ENCODE results near the gene NDUFB8.

NDUFB8 gene

DNA sequence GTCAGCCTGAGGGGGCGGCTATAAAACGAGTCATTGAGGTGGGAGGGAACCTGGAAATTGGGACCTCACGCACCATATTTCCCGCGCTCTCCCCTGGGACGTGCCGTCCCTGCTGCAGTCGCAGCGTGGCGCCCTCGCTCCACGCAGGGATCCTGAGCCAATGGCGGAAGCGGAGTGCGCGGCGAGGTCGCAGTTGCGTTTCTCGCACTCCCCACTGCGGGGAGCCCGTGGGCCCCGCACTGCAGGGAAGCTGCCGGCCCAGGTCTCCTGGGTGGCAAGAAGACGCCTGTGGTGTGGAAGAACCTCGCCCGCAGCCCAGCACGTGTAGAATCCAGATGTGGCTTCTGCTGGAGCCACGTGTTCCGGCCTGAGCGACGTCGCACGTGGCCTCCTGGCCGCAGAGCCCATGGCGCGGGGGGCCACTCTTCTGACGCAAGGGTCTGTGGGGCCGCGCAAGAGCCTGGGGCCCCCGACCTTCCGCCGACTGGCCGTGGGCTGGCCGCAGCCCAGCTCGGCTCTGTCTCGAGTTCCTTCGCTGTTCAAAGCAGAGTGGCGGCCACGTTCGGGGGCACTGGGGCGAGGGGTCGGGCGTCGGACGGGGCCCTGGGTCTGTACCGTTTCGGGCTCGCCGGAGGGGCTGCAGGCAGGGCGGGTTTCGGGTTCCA, 32.5 kb upstream of the NDUFB8 start:
- 7% methylated on average over 60 of the region's 62 CpGs for WGBS (ENCODE audit: insufficient coverage)
- H3K27ac ChIP-seq (ENCODE audit: insufficient read depth in 1 of 2, low read depth in 1 of 2, low read length in 2 of 2, poor library complexity in 1 of 2, severe bottlenecking in 2 of 2), result no peak overlapping the region
- peaks cover 0 to 61% (median 32%) of the 10 kb centered on the region in 5 experiments for H3K27me3 ChIP-seq (replicated peaks in 2 of 5; ENCODE audit: control insufficient read depth in 4 of 5, insufficient read depth in 5 of 5, low read length in 4 of 5)
- CTCF ChIA-PET, result interaction anchor here (0.6 to 9.7 kb wide), 20 partner anchors 7 to 1316 kb away, joined by 3 to 68 read pairs (median 4); partner anchors contain the start of gene HIF1AN
- DNase-seq, result peak; percentile 87 to 93 (median 91)
- H3K36me3 ChIP-seq (ENCODE audit: control insufficient read depth in 4 of 4, insufficient read depth in 4 of 4, low read length in 3 of 4), result peaks cover 0 to 10% (median 4%) of the 10 kb centered on the region in 4 experiments
- no peaks in the 10 kb centered on the region for H3K9me3 ChIP-seq (ENCODE audit: control extremely low read depth in 1 of 5, control insufficient read depth in 4 of 5, insufficient read depth in 2 of 5, low read depth in 1 of 5, low read length in 4 of 5)
- POLR2A ChIA-PET, result interaction anchor here (0.6 kb wide), 1 partner anchor 39 kb away, joined by 3 read pairs; no protein-coding TSS in a partner anchor
- H3K4me3 ChIP-seq (ENCODE audit: control insufficient read depth in 1 of 7, extremely low read depth in 1 of 7, insufficient read depth in 4 of 7, low read depth in 2 of 7, low read length in 6 of 7), result peak overlapping the region in 3 of 7 experiments; percentile 8 to 50 (median 23)
- H3K4me1 ChIP-seq (ENCODE audit: control extremely low read depth in 1 of 4, control insufficient read depth in 4 of 4, insufficient read depth in 4 of 4, low read length in 3 of 4), result peaks cover 0 to 15% (median 14%) of the 10 kb centered on the region in 4 experiments

DNA sequence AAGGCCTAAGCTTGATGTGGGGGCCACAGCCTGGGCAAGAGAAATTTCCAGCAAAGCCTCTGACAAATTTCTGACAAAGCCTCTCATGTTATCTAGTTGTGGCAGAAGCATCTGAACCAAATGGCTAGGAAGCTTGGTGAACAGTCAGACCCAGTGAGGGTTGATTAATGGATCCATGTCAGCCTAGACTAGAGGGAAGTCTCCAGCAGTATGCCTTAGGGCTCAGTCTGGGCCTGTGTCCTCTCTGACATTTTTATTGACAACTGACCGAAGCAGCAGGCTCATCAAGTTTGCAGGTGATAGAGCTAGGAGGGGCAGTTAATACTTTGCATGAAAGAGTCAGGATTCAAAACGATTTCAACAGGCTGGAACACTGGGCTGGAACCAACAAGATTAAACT, 31.3 kb upstream of the NDUFB8 start:
- CTCF ChIA-PET, result interaction anchor here (0.7 to 9.7 kb wide), 12 partner anchors 8 to 327 kb away, joined by 3 to 68 read pairs (median 4); no protein-coding TSS in a partner anchor
- no peak overlapping the region for H3K27ac ChIP-seq (ENCODE audit: insufficient read depth in 1 of 2, low read depth in 1 of 2, low read length in 2 of 2, poor library complexity in 1 of 2, severe bottlenecking in 2 of 2)
- DNase-seq, result no peak
- 63% methylated on average over 1 of the region's 2 CpGs for WGBS (ENCODE audit: insufficient coverage)
- H3K9me3 ChIP-seq (ENCODE audit: control extremely low read depth in 1 of 5, control insufficient read depth in 4 of 5, insufficient read depth in 2 of 5, low read depth in 1 of 5, low read length in 4 of 5), result no peaks in the 10 kb centered on the region
- H3K36me3 ChIP-seq (ENCODE audit: control insufficient read depth in 4 of 4, insufficient read depth in 4 of 4, low read length in 3 of 4), result peaks cover 0 to 10% (median 7%) of the 10 kb centered on the region in 4 experiments
- H3K4me3 ChIP-seq (ENCODE audit: control insufficient read depth in 1 of 7, extremely low read depth in 1 of 7, insufficient read depth in 4 of 7, low read depth in 2 of 7, low read length in 6 of 7), result no peak overlapping the region
- peaks cover 0 to 15% (median 14%) of the 10 kb centered on the region in 4 experiments for H3K4me1 ChIP-seq (ENCODE audit: control extremely low read depth in 1 of 4, control insufficient read depth in 4 of 4, insufficient read depth in 4 of 4, low read length in 3 of 4)
- POLR2A ChIA-PET, result no interaction called here
- H3K27me3 ChIP-seq (replicated peaks in 2 of 5; ENCODE audit: control insufficient read depth in 4 of 5, insufficient read depth in 5 of 5, low read length in 4 of 5), result peaks cover 0 to 50% (median 29%) of the 10 kb centered on the region in 5 experiments

DNA sequence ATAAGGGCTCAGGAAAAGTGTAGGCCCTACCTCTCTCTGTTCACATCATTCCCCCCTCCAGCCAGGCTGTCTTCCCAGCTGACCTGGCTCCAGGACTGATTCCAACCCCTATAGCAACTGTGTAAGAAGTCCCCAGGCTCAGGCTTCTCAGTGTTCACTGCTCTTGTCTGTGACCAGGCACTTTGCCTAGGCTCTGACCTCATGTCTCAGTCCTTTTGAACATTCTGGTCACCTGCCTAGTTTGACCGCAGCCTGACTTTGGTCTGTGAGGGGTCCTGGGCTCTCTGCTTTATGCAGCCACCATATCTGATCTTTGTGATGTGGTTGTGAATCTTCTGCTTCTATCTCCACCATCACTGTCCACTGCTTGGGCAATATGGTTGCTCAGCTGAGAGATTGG, 30.6 kb upstream of the NDUFB8 start:
- Histone ChIP-seq H3K36me3 (ENCODE audit: control insufficient read depth in 4 of 4, insufficient read depth in 4 of 4, low read length in 3 of 4) (peaks cover under 1 to 16% (median 8%) of the 10 kb centered on the region in 4 experiments), H3K4me3 (ENCODE audit: control insufficient read depth in 1 of 7, extremely low read depth in 1 of 7, insufficient read depth in 4 of 7, low read depth in 2 of 7, low read length in 6 of 7) (no peak overlapping the region), H3K9me3 (ENCODE audit: control extremely low read depth in 1 of 5, control insufficient read depth in 4 of 5, insufficient read depth in 2 of 5, low read depth in 1 of 5, low read length in 4 of 5) (no peaks in the 10 kb centered on the region), H3K27ac (ENCODE audit: insufficient read depth in 1 of 2, low read depth in 1 of 2, low read length in 2 of 2, poor library complexity in 1 of 2, severe bottlenecking in 2 of 2) (no peak overlapping the region), H3K4me1 (ENCODE audit: control extremely low read depth in 1 of 4, control insufficient read depth in 4 of 4, insufficient read depth in 4 of 4, low read length in 3 of 4) (peaks cover 0 to 15% (median 14%) of the 10 kb centered on the region in 4 experiments), H3K27me3 (replicated peaks in 2 of 5; ENCODE audit: control insufficient read depth in 4 of 5, insufficient read depth in 5 of 5, low read length in 4 of 5) (peaks cover 0 to 42% (median 23%) of the 10 kb centered on the region in 5 experiments)
- POLR2A ChIA-PET, result no interaction called here
- DNase-seq, result no peak
- CTCF ChIA-PET, result interaction anchor here (1.0 to 9.7 kb wide), 10 partner anchors 8 to 328 kb away, joined by 3 to 68 read pairs (median 5); no protein-coding TSS in a partner anchor
- no CpG with 5 or more reads among the region's 1 CpG for WGBS (ENCODE audit: insufficient coverage)

DNA sequence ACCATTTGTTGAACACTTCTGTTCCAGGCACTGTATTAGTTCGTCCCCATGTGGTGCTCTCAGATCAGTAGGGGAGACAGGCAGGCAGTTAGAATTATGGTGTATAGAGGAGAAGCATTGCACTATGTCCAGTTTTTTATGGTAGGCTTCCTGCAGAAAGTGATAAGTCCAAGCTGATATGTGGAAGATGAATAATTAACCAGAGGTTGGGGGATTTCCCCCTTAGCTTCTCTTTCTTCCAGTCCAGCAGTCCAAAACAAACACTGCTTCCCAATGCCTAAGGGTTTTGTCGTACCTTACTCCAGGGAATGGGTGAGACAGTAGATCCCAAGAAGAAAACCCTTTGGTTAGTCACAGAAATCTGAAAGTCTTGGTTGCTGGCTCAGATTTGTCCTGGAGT, 25.2 kb upstream of the NDUFB8 start:
- no peak overlapping the region for H3K27ac ChIP-seq (ENCODE audit: insufficient read depth in 1 of 2, low read depth in 1 of 2, low read length in 2 of 2, poor library complexity in 1 of 2, severe bottlenecking in 2 of 2)
- H3K27me3 ChIP-seq (replicated peaks in 2 of 5; ENCODE audit: control insufficient read depth in 4 of 5, insufficient read depth in 5 of 5, low read length in 4 of 5), result no peaks in the 10 kb centered on the region
- no peak for DNase-seq
- CTCF ChIA-PET, result interaction anchor here (1.3 to 3.1 kb wide), 3 partner anchors 9 to 324 kb away, joined by 6 to 13 read pairs (median 6); no protein-coding TSS in a partner anchor
- no peaks in the 10 kb centered on the region for H3K4me1 ChIP-seq (ENCODE audit: control extremely low read depth in 1 of 4, control insufficient read depth in 4 of 4, insufficient read depth in 4 of 4, low read length in 3 of 4)
- H3K36me3 ChIP-seq (ENCODE audit: control insufficient read depth in 4 of 4, insufficient read depth in 4 of 4, low read length in 3 of 4), result peaks cover 4 to 39% (median 18%) of the 10 kb centered on the region in 4 experiments
- WGBS (ENCODE audit: insufficient coverage), result 100% methylated on average over 2 of the region's 2 CpGs
- no peaks in the 10 kb centered on the region for H3K9me3 ChIP-seq (ENCODE audit: control extremely low read depth in 1 of 5, control insufficient read depth in 4 of 5, insufficient read depth in 2 of 5, low read depth in 1 of 5, low read length in 4 of 5)
- POLR2A ChIA-PET, result no interaction called here
- no peak overlapping the region for H3K4me3 ChIP-seq (ENCODE audit: control insufficient read depth in 1 of 7, extremely low read depth in 1 of 7, insufficient read depth in 4 of 7, low read depth in 2 of 7, low read length in 6 of 7)

DNA sequence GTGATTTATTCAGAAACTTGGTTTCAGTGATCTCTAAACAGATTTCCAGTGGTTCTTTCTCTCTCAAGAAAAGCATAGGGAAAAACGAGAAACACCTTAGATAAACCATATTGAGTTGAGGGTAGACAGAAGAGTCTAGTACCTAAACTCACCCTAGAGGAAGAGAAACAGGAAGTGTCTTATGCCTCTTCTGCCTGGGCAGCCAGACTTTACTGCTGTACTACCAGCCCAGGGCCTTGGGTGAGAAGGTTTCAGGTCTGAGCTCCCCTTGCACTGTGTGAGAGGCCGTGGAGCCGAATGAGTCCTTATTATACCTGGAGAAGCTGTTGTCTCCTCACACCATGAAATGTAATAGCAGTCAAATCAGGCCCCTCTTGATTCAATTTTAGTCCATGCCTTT, 24.3 kb upstream of the NDUFB8 start:
- DNase-seq, result no peak
- ChIA-PET CTCF (interaction anchor here (0.5 to 3.1 kb wide), 5 partner anchors 10 to 340 kb away, joined by 3 to 13 read pairs (median 3); no protein-coding TSS in a partner anchor), POLR2A (no interaction called here)
- WGBS (ENCODE audit: insufficient coverage), result 100% methylated on average over 2 of the region's 3 CpGs
- Histone ChIP-seq H3K9me3 (ENCODE audit: control extremely low read depth in 1 of 5, control insufficient read depth in 4 of 5, insufficient read depth in 2 of 5, low read depth in 1 of 5, low read length in 4 of 5) (no peaks in the 10 kb centered on the region), H3K36me3 (ENCODE audit: control insufficient read depth in 4 of 4, insufficient read depth in 4 of 4, low read length in 3 of 4) (peaks cover 9 to 49% (median 24%) of the 10 kb centered on the region in 4 experiments), H3K27me3 (replicated peaks in 2 of 5; ENCODE audit: control insufficient read depth in 4 of 5, insufficient read depth in 5 of 5, low read length in 4 of 5) (no peaks in the 10 kb centered on the region), H3K4me3 (ENCODE audit: control insufficient read depth in 1 of 7, extremely low read depth in 1 of 7, insufficient read depth in 4 of 7, low read depth in 2 of 7, low read length in 6 of 7) (no peak overlapping the region), H3K4me1 (ENCODE audit: control extremely low read depth in 1 of 4, control insufficient read depth in 4 of 4, insufficient read depth in 4 of 4, low read length in 3 of 4) (no peaks in the 10 kb centered on the region), H3K27ac (ENCODE audit: insufficient read depth in 1 of 2, low read depth in 1 of 2, low read length in 2 of 2, poor library complexity in 1 of 2, severe bottlenecking in 2 of 2) (no peak overlapping the region)

DNA sequence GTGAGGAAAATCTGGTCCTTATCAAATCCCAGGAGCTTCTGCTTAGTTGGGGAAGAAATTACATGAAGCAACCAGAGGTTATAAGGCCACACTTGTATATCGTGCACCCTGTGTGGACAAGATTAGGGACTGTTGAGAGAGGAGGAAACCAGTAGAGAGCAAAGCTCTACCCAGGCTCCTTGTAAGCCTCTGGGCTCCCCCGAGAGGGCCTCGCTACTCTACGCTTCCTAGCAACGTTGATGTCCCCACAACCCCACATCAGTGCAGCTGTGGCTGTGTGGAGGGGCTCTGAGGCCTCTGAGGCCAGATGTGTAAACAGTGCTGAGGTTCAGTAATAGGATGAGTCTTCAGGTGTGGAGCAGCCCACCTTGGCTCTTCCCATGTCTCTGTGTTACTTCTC, 22.1 kb upstream of the NDUFB8 start:
- DNase-seq, result no peak
- H3K4me1 ChIP-seq (ENCODE audit: control extremely low read depth in 1 of 4, control insufficient read depth in 4 of 4, insufficient read depth in 4 of 4, low read length in 3 of 4), result no peaks in the 10 kb centered on the region
- no peaks in the 10 kb centered on the region for H3K9me3 ChIP-seq (ENCODE audit: control extremely low read depth in 1 of 5, control insufficient read depth in 4 of 5, insufficient read depth in 2 of 5, low read depth in 1 of 5, low read length in 4 of 5)
- ChIA-PET CTCF (interaction anchor here (1.3 to 4.2 kb wide), 6 partner anchors 9 to 192 kb away, joined by 3 to 23 read pairs (median 3); no protein-coding TSS in a partner anchor), POLR2A (interaction anchor here (0.8 kb wide), 1 partner anchor 27 kb away, joined by 3 read pairs; no protein-coding TSS in a partner anchor)
- WGBS (ENCODE audit: insufficient coverage), result 88% methylated on average over 1 of the region's 5 CpGs
- no peak overlapping the region for H3K27ac ChIP-seq (ENCODE audit: insufficient read depth in 1 of 2, low read depth in 1 of 2, low read length in 2 of 2, poor library complexity in 1 of 2, severe bottlenecking in 2 of 2)
- H3K4me3 ChIP-seq (ENCODE audit: control insufficient read depth in 1 of 7, extremely low read depth in 1 of 7, insufficient read depth in 4 of 7, low read depth in 2 of 7, low read length in 6 of 7), result no peak overlapping the region
- H3K27me3 ChIP-seq (replicated peaks in 2 of 5; ENCODE audit: control insufficient read depth in 4 of 5, insufficient read depth in 5 of 5, low read length in 4 of 5), result no peaks in the 10 kb centered on the region
- H3K36me3 ChIP-seq (ENCODE audit: control insufficient read depth in 4 of 4, insufficient read depth in 4 of 4, low read length in 3 of 4), result peaks cover 17 to 68% (median 39%) of the 10 kb centered on the region in 4 experiments

DNA sequence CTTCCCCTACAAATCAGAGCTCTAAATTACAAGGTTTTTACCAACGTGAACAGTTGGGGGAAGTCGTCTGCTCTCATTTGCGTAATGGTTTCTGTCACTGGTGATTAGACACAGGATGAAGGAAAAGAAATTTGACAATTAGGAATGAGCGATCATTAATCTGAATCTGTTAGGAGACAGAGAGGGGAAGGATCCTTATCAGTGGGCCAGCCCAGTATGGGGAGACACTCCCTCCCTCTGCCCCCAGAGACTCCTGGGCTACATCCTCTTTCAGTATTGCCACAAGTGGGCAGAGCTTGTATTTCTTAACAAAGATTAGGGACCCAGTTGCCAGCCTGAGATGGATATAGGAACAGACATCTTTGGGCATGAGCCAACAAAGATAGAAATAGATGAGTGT, 21.5 kb upstream of the NDUFB8 start:
- no peak for DNase-seq
- Histone ChIP-seq H3K27me3 (replicated peaks in 2 of 5; ENCODE audit: control insufficient read depth in 4 of 5, insufficient read depth in 5 of 5, low read length in 4 of 5) (no peaks in the 10 kb centered on the region), H3K27ac (ENCODE audit: insufficient read depth in 1 of 2, low read depth in 1 of 2, low read length in 2 of 2, poor library complexity in 1 of 2, severe bottlenecking in 2 of 2) (no peak overlapping the region), H3K9me3 (ENCODE audit: control extremely low read depth in 1 of 5, control insufficient read depth in 4 of 5, insufficient read depth in 2 of 5, low read depth in 1 of 5, low read length in 4 of 5) (no peaks in the 10 kb centered on the region), H3K4me3 (ENCODE audit: control insufficient read depth in 1 of 7, extremely low read depth in 1 of 7, insufficient read depth in 4 of 7, low read depth in 2 of 7, low read length in 6 of 7) (no peak overlapping the region), H3K4me1 (ENCODE audit: control extremely low read depth in 1 of 4, control insufficient read depth in 4 of 4, insufficient read depth in 4 of 4, low read length in 3 of 4) (no peaks in the 10 kb centered on the region), H3K36me3 (ENCODE audit: control insufficient read depth in 4 of 4, insufficient read depth in 4 of 4, low read length in 3 of 4) (peaks cover 17 to 66% (median 39%) of the 10 kb centered on the region in 4 experiments)
- ChIA-PET CTCF (interaction anchor here (0.6 to 4.2 kb wide), 3 partner anchors 10 to 430 kb away, joined by 3 to 23 read pairs (median 3); no protein-coding TSS in a partner anchor), POLR2A (interaction anchor here (0.8 kb wide), 1 partner anchor 26 kb away, joined by 3 read pairs; no protein-coding TSS in a partner anchor)
- WGBS (ENCODE audit: insufficient coverage), result 63% methylated on average over 4 of the region's 4 CpGs
